ENCODE results near the gene NCR2. TPM values are rescaled to one million over a fixed set of nuclear protein-coding genes. Genes with fewer than 3 reads are reported as not detected.

Gene NCR2
- total RNA-seq, 1 donor from 2014 or later = not detected

DNA sequence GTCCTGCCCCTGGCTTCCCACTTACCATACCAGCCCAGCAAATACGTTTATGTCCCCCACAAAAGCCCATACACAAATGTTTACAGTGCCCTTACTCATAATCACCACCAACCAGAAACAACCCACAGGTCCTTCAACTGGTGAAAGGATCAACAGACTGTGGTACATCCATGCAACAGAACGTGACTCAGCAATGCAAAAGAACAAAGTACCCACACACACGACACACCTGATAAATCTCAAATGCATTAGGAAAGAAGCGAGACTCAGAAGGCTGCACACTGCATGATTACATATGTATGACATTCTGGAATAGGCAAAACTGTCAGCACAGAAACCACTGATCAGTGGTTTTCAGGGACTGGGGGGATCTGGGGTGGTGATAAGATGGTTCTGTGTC is 20.5 kb downstream of the NCR2 start:
- Histone ChIP-seq H3K9me3 (peaks cover 0 to 12% of the 10 kb centered on the region in 2 donors), H3K27me3 (no peaks in the 10 kb centered on the region), H3K4me3 (no peak overlapping the region), H3K27ac (no peak overlapping the region), H3K36me3 (no peaks in the 10 kb centered on the region), H3K4me1 (no peaks in the 10 kb centered on the region)
- TF ChIP-seq, protein P1, sequence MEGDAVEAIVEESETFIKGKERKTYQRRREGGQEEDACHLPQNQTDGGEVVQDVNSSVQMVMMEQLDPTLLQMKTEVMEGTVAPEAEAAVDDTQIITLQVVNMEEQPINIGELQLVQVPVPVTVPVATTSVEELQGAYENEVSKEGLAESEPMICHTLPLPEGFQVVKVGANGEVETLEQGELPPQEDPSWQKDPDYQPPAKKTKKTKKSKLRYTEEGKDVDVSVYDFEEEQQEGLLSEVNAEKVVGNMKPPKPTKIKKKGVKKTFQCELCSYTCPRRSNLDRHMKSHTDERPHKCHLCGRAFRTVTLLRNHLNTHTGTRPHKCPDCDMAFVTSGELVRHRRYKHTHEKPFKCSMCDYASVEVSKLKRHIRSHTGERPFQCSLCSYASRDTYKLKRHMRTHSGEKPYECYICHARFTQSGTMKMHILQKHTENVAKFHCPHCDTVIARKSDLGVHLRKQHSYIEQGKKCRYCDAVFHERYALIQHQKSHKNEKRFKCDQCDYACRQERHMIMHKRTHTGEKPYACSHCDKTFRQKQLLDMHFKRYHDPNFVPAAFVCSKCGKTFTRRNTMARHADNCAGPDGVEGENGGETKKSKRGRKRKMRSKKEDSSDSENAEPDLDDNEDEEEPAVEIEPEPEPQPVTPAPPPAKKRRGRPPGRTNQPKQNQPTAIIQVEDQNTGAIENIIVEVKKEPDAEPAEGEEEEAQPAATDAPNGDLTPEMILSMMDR (IDR thresholded peaks at IDR 0.05) = no peak
- intact Hi-C loops (cut with DNase I) = no loop called here
- no peak for DNase-seq (ENCODE audit: low spot score in 2 of 2)

DNA sequence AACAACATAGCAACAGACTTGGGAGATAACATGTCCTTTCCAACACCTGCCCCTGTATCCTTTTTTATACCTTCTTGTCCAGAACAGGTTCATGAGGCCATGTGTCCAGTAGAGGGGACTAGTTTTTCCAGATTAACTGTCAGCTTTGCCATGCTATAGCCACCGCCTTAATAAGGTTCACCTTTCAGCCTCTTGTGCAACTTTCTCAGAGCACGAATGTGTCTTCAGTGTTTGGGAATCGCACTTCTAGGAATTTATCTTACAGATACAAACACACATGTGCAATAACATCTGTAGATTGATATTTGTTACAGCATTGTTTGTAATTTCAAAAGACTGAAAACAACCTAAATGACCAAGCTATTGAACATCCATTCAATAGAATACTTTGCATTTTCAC is 21.4 kb downstream of the NCR2 start:
- intact Hi-C loops (cut with DNase I) = no loop called here
- no peak overlapping the region for H3K27ac ChIP-seq
- H3K9me3 ChIP-seq = peaks cover 0 to 17% of the 10 kb centered on the region in 2 donors
- no peaks in the 10 kb centered on the region for H3K36me3 ChIP-seq
- DNase-seq (ENCODE audit: low spot score in 2 of 2) = no peak
- no peak overlapping the region for H3K4me3 ChIP-seq
- TF ChIP-seq, protein P1 (IDR thresholded peaks at IDR 0.05) = no peak
- no peaks in the 10 kb centered on the region for H3K4me1 ChIP-seq
- no peaks in the 10 kb centered on the region for H3K27me3 ChIP-seq

DNA sequence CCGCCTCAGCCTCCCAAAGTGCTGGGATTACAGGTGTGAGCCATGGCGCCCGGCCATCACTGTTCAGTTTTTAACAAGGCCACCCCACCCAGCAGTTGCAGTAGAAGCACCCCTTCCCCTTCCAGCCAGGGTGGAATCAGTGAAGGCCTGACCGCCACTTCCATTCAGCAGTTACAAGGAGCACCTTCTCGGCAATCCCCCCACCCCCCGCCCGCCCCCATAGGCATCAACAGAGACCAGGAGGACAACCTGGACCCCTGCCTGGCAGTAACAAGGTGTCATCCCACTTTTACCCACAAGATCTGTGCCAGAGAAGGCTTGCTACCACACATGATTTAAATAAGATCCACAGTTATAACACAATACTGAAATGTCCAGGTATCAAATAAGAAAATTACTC is 23.1 kb downstream of the NCR2 start:
- intact Hi-C loops (cut with DNase I) = no loop called here

DNA sequence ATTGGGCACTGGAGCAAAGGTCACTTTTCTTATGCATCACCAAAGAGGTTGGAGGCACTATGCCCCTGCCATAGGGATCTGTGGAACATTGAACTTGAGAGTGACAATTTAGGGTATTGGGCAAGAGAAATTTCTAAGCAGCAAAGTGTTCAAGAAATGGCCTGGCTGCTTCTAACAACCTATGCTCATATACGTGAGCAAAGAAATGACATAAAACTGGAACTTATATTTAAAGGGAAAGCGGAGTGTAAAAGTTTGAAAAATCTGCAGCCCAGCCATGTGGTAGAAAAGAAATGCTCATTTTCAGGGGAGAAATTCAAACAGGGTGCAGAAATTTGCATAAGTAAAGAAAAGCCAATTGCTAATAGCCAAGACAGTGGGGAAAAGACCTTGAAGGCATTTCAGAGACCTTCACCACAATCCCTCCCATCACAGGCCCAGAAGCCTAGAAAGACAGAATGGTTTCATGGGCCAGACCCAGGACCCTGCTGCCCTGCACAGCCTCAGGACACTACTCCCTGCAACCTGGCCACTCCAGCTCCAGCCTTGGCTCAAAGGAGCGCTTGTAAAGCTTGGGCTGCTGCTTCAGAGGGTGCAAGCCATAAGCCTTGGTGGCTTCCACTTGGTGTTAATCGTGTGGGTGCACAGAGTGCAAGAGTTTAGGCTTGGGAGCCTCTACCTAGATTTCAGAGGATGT is 24.4 kb downstream of the NCR2 start:
- Histone ChIP-seq H3K4me1 (no peaks in the 10 kb centered on the region), H3K27me3 (no peaks in the 10 kb centered on the region), H3K27ac (no peak overlapping the region), H3K9me3 (peaks cover 0 to 21% of the 10 kb centered on the region in 2 donors), H3K4me3 (no peak overlapping the region), H3K36me3 (no peaks in the 10 kb centered on the region)
- TF ChIP-seq, protein P1 (IDR thresholded peaks at IDR 0.05) = no peak
- DNase-seq (ENCODE audit: low spot score in 2 of 2) = no peak
- intact Hi-C loops (cut with DNase I) = no loop called here

More for the DNA sequence above, 23.1 kb downstream of the NCR2 start:
- DNase-seq (ENCODE audit: low spot score in 2 of 2) = no peak
- H3K4me1 ChIP-seq = no peaks in the 10 kb centered on the region
- H3K27ac ChIP-seq = no peak overlapping the region
- H3K27me3 ChIP-seq = no peaks in the 10 kb centered on the region
- no peak overlapping the region for H3K4me3 ChIP-seq
- TF ChIP-seq, protein P1 (IDR thresholded peaks at IDR 0.05) = no peak
- H3K9me3 ChIP-seq = peaks cover 0 to 21% of the 10 kb centered on the region in 2 donors
- H3K36me3 ChIP-seq = no peaks in the 10 kb centered on the region

DNA sequence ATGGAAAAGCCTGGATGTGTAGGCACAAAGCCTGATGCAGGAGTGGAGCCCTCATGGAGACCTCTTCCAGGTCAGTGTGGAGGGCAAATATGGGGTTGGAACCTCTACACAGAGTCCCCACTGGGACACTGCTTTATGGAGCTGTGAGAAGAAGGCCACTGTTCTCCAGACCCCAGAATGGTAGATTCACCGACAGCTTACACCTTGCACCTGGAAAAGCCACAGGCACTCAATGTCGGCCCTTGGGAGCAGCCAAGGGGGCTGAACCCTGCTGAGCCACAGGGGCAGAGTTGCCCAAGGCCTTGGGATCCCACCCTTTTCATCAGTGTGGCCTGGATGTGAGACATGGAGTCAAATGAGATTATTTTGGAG is 24.9 kb downstream of the NCR2 start:
- H3K4me3 ChIP-seq = no peak overlapping the region
- intact Hi-C loops (cut with DNase I) = no loop called here
- H3K4me1 ChIP-seq = no peaks in the 10 kb centered on the region
- no peak for DNase-seq (ENCODE audit: low spot score in 2 of 2)
- no peaks in the 10 kb centered on the region for H3K27me3 ChIP-seq
- no peak overlapping the region for H3K27ac ChIP-seq
- peaks cover 0 to 21% of the 10 kb centered on the region in 2 donors for H3K9me3 ChIP-seq
- TF ChIP-seq, protein P1 (IDR thresholded peaks at IDR 0.05) = no peak
- no peaks in the 10 kb centered on the region for H3K36me3 ChIP-seq
